NT2/D1 (cell line): ENCODE results near the gene AMN.

ENCODE experiments used
- SUZ12 ChIP-seq: IDR thresholded peaks from 2 replicates; pipeline ENCODE4 v1.6.1; 2011; ENCODE audit not compliant: insufficient read length, insufficient read depth; ENCODE audit errors: extremely low read depth
- YY1 ChIP-seq: IDR thresholded peaks from 2 replicates; pipeline ENCODE4 v1.6.1; 2011; ENCODE audit not compliant: insufficient read length, insufficient read depth
- ZNF274 ChIP-seq: IDR thresholded peaks from 2 replicates; pipeline ENCODE4 v1.6.1; 2011; ENCODE audit warnings: mild to moderate bottlenecking, low read depth, low read length

DNA sequence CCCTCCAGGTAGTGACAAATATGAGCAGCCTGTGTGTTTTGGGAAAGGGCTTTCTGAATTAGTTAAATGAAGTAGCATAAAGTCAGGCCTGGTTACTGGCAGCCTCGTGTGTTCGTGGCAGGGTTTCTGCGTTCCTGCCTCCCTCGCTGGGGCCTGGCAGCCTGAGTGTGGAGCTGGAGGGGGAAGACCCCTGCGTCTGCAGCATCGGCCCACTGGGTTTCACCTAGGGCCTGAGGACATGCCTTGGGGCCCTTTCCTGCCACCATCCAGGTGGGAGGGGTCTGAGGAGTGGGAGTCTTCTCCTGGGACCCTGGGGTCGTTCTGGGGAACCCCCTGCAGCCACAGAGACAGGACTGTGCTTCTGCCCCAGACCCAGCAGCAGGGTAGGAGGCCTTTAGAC is 20.4 kb upstream of the AMN start:
- TF ChIP-seq SUZ12 (no peak), ZNF274 (no peak), YY1 (no peak)
